ENCODE results near the gene CORIN. TPM values are rescaled to one million over a fixed set of nuclear protein-coding genes. Genes with fewer than 3 reads are reported as not detected.
"Not testable (repeated sequence)": the region's sequence is repeated elsewhere in the genome, so short reads cannot be mapped to it uniquely, and the experiment has no call there.

Gene CORIN
- total and polyA plus RNA-seq, 5 donors: 66.2 to 226 (median 175) TPM

GRCh38 chr4:47774079-47774478 lies 63.8 kb downstream of the CORIN start:
- WGBS: 64% methylated on average over 6 of the region's 6 CpGs
- intact Hi-C loops (cut with DNase I): no loop called here

GRCh38 chr4:47771020-47771419 lies 66.8 kb downstream of the CORIN start:
- intact Hi-C loops (cut with DNase I): no loop called here
- 85% methylated on average over 1 of the region's 1 CpG for WGBS

More at GRCh38 chr4:47774079-47774478, 63.8 kb downstream of the CORIN start:
- Histone ChIP-seq H3K9me3 (ENCODE audit: control insufficient read depth, low read length) (no peaks in the 10 kb centered on the region), H3K4me1 (ENCODE audit: control insufficient read depth, insufficient read depth, low read length) (no peaks in the 10 kb centered on the region), H3K27me3 (ENCODE audit: control insufficient read depth, insufficient read depth) (no peaks in the 10 kb centered on the region), H3K27ac (ENCODE audit: low read length) (no peak overlapping the region), H3K4me3 (ENCODE audit: low read length) (no peak overlapping the region)
- DNase-seq (no peak), ATAC-seq (no peak)

GRCh38 chr4:47767956-47768355 lies 69.9 kb downstream of the CORIN start:
- H3K4me1 ChIP-seq (ENCODE audit: control insufficient read depth, insufficient read depth, low read length); DNase-seq; H3K4me3 ChIP-seq (ENCODE audit: low read length); H3K27me3 ChIP-seq (ENCODE audit: control insufficient read depth, insufficient read depth); ATAC-seq; H3K9me3 ChIP-seq (ENCODE audit: control insufficient read depth, low read length): not testable (repeated sequence)
- H3K27ac ChIP-seq (ENCODE audit: low read length): peak overlapping the region; percentile 2
- intact Hi-C loops (cut with DNase I): loop anchor here in 1 of 4 donors (10.0 kb wide), 1 partner anchor 57 kb away; no protein-coding TSS in a partner anchor
- 80% methylated on average over 7 of the region's 7 CpGs for WGBS

More at GRCh38 chr4:47771020-47771419, 66.8 kb downstream of the CORIN start:
- no peak for ATAC-seq
- no peaks in the 10 kb centered on the region for H3K4me1 ChIP-seq (ENCODE audit: control insufficient read depth, insufficient read depth, low read length)
- H3K9me3 ChIP-seq (ENCODE audit: control insufficient read depth, low read length): no peaks in the 10 kb centered on the region
- no peak overlapping the region for H3K4me3 ChIP-seq (ENCODE audit: low read length)
- DNase-seq: no peak
- H3K27ac ChIP-seq (ENCODE audit: low read length): no peak overlapping the region
- no peaks in the 10 kb centered on the region for H3K27me3 ChIP-seq (ENCODE audit: control insufficient read depth, insufficient read depth)

GRCh38 chr4:47763279-47763678 lies 74.6 kb downstream of the CORIN start:
- WGBS: 44% methylated on average over 6 of the region's 6 CpGs
- Histone ChIP-seq H3K4me1 (ENCODE audit: control insufficient read depth, insufficient read depth, low read length) (peaks cover 2% of the 10 kb centered on the region), H3K27ac (ENCODE audit: low read length) (no peak overlapping the region), H3K27me3 (ENCODE audit: control insufficient read depth, insufficient read depth) (no peaks in the 10 kb centered on the region), H3K9me3 (ENCODE audit: control insufficient read depth, low read length) (no peaks in the 10 kb centered on the region), H3K4me3 (ENCODE audit: low read length) (no peak overlapping the region)
- ATAC-seq (peak; percentile 82 to 86), DNase-seq (peak in 2 of 3 donors; percentile 20 to 57)
- intact Hi-C loops (cut with DNase I): loop anchor here in 1 of 4 donors (10.0 kb wide), 1 partner anchor 62 kb away; no protein-coding TSS in a partner anchor

GRCh38 chr4:47762376-47763266 lies 75.2 kb downstream of the CORIN start:
- peak overlapping the region; percentile 42 for H3K27ac ChIP-seq (ENCODE audit: low read length)
- peak; percentile 53 to 63 for ATAC-seq
- H3K9me3 ChIP-seq (ENCODE audit: control insufficient read depth, low read length): no peaks in the 10 kb centered on the region
- H3K27me3 ChIP-seq (ENCODE audit: control insufficient read depth, insufficient read depth): no peaks in the 10 kb centered on the region
- H3K4me3 ChIP-seq (ENCODE audit: low read length): no peak overlapping the region
- no peak for DNase-seq
- peaks cover 2% of the 10 kb centered on the region for H3K4me1 ChIP-seq (ENCODE audit: control insufficient read depth, insufficient read depth, low read length)
- 42% methylated on average over 2 of the region's 2 CpGs for WGBS
- intact Hi-C loops (cut with DNase I): loop anchor here in 1 of 4 donors (10.0 kb wide), 1 partner anchor 62 kb away; no protein-coding TSS in a partner anchor

GRCh38 chr4:47753316-47753715 lies 84.6 kb downstream of the CORIN start:
- peak overlapping the region; percentile 45 for H3K27ac ChIP-seq (ENCODE audit: low read length)
- not testable (repeated sequence) for H3K9me3 ChIP-seq (ENCODE audit: control insufficient read depth, low read length); H3K4me3 ChIP-seq (ENCODE audit: low read length); ATAC-seq; H3K27me3 ChIP-seq (ENCODE audit: control insufficient read depth, insufficient read depth); DNase-seq; H3K4me1 ChIP-seq (ENCODE audit: control insufficient read depth, insufficient read depth, low read length)
- 86% methylated on average over 9 of the region's 9 CpGs for WGBS
- intact Hi-C loops (cut with DNase I): loop anchor here in 3 of 4 donors (10.0 kb wide), 2 partner anchors 49 to 81 kb away; partner anchors contain the start of gene CORIN (in 1 of the 3)

- intact Hi-C loops (cut with DNase I): loop anchor here in 3 of 4 donors (10.0 kb wide), 2 partner anchors 47 to 83 kb away; partner anchors contain the start of gene CORIN (in 1 of the 3)
- ATAC-seq: peak; percentile 69 to 71
- Histone ChIP-seq H3K4me3 (ENCODE audit: low read length) (no peak overlapping the region), H3K27me3 (ENCODE audit: control insufficient read depth, insufficient read depth) (no peaks in the 10 kb centered on the region), H3K27ac (ENCODE audit: low read length) (peak overlapping the region; percentile 70), H3K4me1 (ENCODE audit: control insufficient read depth, insufficient read depth, low read length) (no peaks in the 10 kb centered on the region), H3K9me3 (ENCODE audit: control insufficient read depth, low read length) (no peaks in the 10 kb centered on the region)
- WGBS: 33% methylated on average over 5 of the region's 5 CpGs
- DNase-seq: no peak
Observed at GRCh38 chr4:47752214-47752613, 85.7 kb downstream of the CORIN start.

- ATAC-seq (peak in 1 of 2 donors; percentile 17), DNase-seq (no peak)
- Histone ChIP-seq H3K4me3 (ENCODE audit: low read length) (no peak overlapping the region), H3K4me1 (ENCODE audit: control insufficient read depth, insufficient read depth, low read length) (no peaks in the 10 kb centered on the region), H3K9me3 (ENCODE audit: control insufficient read depth, low read length) (no peaks in the 10 kb centered on the region), H3K27ac (ENCODE audit: low read length) (peak overlapping the region; percentile 6), H3K27me3 (ENCODE audit: control insufficient read depth, insufficient read depth) (no peaks in the 10 kb centered on the region)
- 57% methylated on average over 2 of the region's 2 CpGs for WGBS
- intact Hi-C loops (cut with DNase I): loop anchor here in 3 of 4 donors (10.0 kb wide), 2 partner anchors 46 to 84 kb away; partner anchors contain the start of gene CORIN (in 1 of the 3)
Observed at GRCh38 chr4:47750788-47751187, 87.1 kb downstream of the CORIN start.

GRCh38 chr4:47749858-47750257 lies 88.0 kb downstream of the CORIN start:
- intact Hi-C loops (cut with DNase I): loop anchor here in 3 of 4 donors (10.0 kb wide), 2 partner anchors 45 to 85 kb away; partner anchors contain the start of gene CORIN (in 1 of the 3)
- Histone ChIP-seq H3K27me3 (ENCODE audit: control insufficient read depth, insufficient read depth) (no peaks in the 10 kb centered on the region), H3K27ac (ENCODE audit: low read length) (no peak overlapping the region), H3K9me3 (ENCODE audit: control insufficient read depth, low read length) (no peaks in the 10 kb centered on the region), H3K4me1 (ENCODE audit: control insufficient read depth, insufficient read depth, low read length) (no peaks in the 10 kb centered on the region), H3K4me3 (ENCODE audit: low read length) (no peak overlapping the region)
- no peak for DNase-seq
- WGBS: 64% methylated on average over 4 of the region's 4 CpGs
- no peak for ATAC-seq

- Histone ChIP-seq H3K27me3 (ENCODE audit: control insufficient read depth, insufficient read depth) (no peaks in the 10 kb centered on the region), H3K9me3 (ENCODE audit: control insufficient read depth, low read length) (no peaks in the 10 kb centered on the region), H3K27ac (ENCODE audit: low read length) (peak overlapping the region; percentile 27), H3K4me1 (ENCODE audit: control insufficient read depth, insufficient read depth, low read length) (no peaks in the 10 kb centered on the region), H3K4me3 (ENCODE audit: low read length) (no peak overlapping the region)
- DNase-seq (no peak), ATAC-seq (no peak)
- intact Hi-C loops (cut with DNase I): no loop called here
- 96% methylated on average over 1 of the region's 1 CpG for whole genome bisulfite sequencing
Observed at GRCh38 chr4:47749060-47749459, 88.8 kb downstream of the CORIN start.

All from right cardiac atrium (tissue), 5 donors.